ENCODE data around the gene WWOX.

Gene WWOX

GRCh38 chr16:78081341-78081740, 18.1 kb upstream of the WWOX start:
- no peak for DNase-seq
- Histone ChIP-seq H3K9ac (ENCODE audit: low read length) (no peak overlapping the region), H3K4me2 (ENCODE audit: low read depth, low read length) (no peak overlapping the region), H3K27me3 (replicated peaks; ENCODE audit: insufficient read depth, low read length) (no peaks in the 10 kb centered on the region), H3K9me2 (replicated peaks; ENCODE audit: insufficient read depth, low read length) (no peaks in the 10 kb centered on the region), H3K79me2 (ENCODE audit: low read length) (no peaks in the 10 kb centered on the region), H3K4me3 (ENCODE audit: low read length) (no peak overlapping the region), H3K27ac (ENCODE audit: low read length) (no peak overlapping the region), H3K9me3 (replicated peaks; ENCODE audit: insufficient read depth, low read length) (no peaks in the 10 kb centered on the region), H4K20me1 (ENCODE audit: insufficient read depth, low read length) (no peaks in the 10 kb centered on the region), H3F3A (ENCODE audit: insufficient read depth, low read length) (no peaks in the 10 kb centered on the region), H3K4me1 (ENCODE audit: low read length) (no peaks in the 10 kb centered on the region), H2AFZ (ENCODE audit: low read length) (no peak overlapping the region), H3K36me3 (replicated peaks; ENCODE audit: insufficient read depth, low read length) (no peaks in the 10 kb centered on the region)
- TF ChIP-seq EZH2phosphoT487 (IDR thresholded peaks at IDR 0.05; ENCODE audit: low read length) (no peak), EZH2 (optimal IDR thresholded peaks at IDR 0.05; ENCODE audit: low read depth, low read length) (no peak), CTCF (IDR thresholded peaks at IDR 0.05; ENCODE audit: low read length) (no peak)

DNA sequence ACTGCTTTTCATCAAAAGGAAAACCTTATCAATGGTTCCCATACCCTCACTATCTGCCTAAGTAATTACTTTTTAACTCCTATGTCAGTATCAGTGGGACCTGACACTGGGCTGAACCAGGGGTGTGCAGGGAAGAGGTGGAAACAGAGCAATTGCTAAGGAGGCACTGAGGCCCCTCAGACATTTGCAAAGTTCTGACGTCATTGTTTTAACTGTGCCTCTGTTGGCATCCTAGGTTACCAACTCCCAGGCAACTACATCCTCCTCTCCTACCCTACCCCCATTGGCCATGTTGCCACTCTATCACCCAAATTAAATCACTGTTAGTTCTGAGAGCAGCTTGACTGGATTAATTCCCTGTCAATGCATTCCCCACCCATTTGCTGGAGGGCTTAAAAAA, 8.0 kb upstream of the WWOX start:
- H3K27me3 ChIP-seq (replicated peaks; ENCODE audit: insufficient read depth, low read length), result no peaks in the 10 kb centered on the region
- H3K4me2 ChIP-seq (ENCODE audit: low read depth, low read length), result no peak overlapping the region
- no peak overlapping the region for H3K9ac ChIP-seq (ENCODE audit: low read length)
- H3K36me3 ChIP-seq (replicated peaks; ENCODE audit: insufficient read depth, low read length), result no peaks in the 10 kb centered on the region
- H3K4me3 ChIP-seq (ENCODE audit: low read length), result no peak overlapping the region
- no peaks in the 10 kb centered on the region for H4K20me1 ChIP-seq (ENCODE audit: insufficient read depth, low read length)
- H3F3A ChIP-seq (ENCODE audit: insufficient read depth, low read length), result no peaks in the 10 kb centered on the region
- H3K79me2 ChIP-seq (ENCODE audit: low read length), result no peaks in the 10 kb centered on the region
- TF ChIP-seq EZH2phosphoT487 (IDR thresholded peaks at IDR 0.05; ENCODE audit: low read length) (no peak), CTCF (IDR thresholded peaks at IDR 0.05; ENCODE audit: low read length) (no peak), EZH2 (optimal IDR thresholded peaks at IDR 0.05; ENCODE audit: low read depth, low read length) (no peak)
- no peak overlapping the region for H3K27ac ChIP-seq (ENCODE audit: low read length)
- no peaks in the 10 kb centered on the region for H3K9me2 ChIP-seq (replicated peaks; ENCODE audit: insufficient read depth, low read length)
- no peak for DNase-seq
- H3K9me3 ChIP-seq (replicated peaks; ENCODE audit: insufficient read depth, low read length), result no peaks in the 10 kb centered on the region
- H2AFZ ChIP-seq (ENCODE audit: low read length), result no peak overlapping the region
- no peaks in the 10 kb centered on the region for H3K4me1 ChIP-seq (ENCODE audit: low read length)

DNA sequence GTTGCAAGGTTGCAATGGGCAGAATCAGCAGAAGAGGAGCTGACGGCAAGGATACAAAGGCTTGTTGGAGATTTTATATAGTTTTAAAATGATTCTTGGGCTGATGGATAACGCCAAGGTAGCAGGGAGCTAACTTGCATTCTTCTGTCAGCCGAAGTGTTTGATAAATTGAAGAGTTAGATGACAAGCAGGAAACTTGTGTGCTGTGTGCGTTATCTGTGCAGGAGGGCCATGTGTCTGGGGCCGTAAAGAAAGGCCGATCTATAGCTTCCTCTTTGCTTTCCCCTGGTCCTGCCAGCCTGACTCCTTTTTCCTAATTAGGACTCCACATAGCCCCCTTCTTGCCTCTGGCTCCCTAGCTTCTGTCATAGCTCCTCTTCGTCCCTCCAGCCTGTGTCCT, 6.7 kb upstream of the WWOX start:
- Histone ChIP-seq H3K27me3 (replicated peaks; ENCODE audit: insufficient read depth, low read length) (no peaks in the 10 kb centered on the region), H4K20me1 (ENCODE audit: insufficient read depth, low read length) (no peaks in the 10 kb centered on the region), H2AFZ (ENCODE audit: low read length) (no peak overlapping the region), H3K9me3 (replicated peaks; ENCODE audit: insufficient read depth, low read length) (no peaks in the 10 kb centered on the region), H3K4me1 (ENCODE audit: low read length) (no peaks in the 10 kb centered on the region), H3K9me2 (replicated peaks; ENCODE audit: insufficient read depth, low read length) (no peaks in the 10 kb centered on the region), H3F3A (ENCODE audit: insufficient read depth, low read length) (no peaks in the 10 kb centered on the region), H3K9ac (ENCODE audit: low read length) (no peak overlapping the region), H3K36me3 (replicated peaks; ENCODE audit: insufficient read depth, low read length) (no peaks in the 10 kb centered on the region), H3K27ac (ENCODE audit: low read length) (no peak overlapping the region), H3K4me3 (ENCODE audit: low read length) (no peak overlapping the region), H3K79me2 (ENCODE audit: low read length) (no peaks in the 10 kb centered on the region), H3K4me2 (ENCODE audit: low read depth, low read length) (no peak overlapping the region)
- DNase-seq, result no peak
- TF ChIP-seq EZH2 (optimal IDR thresholded peaks at IDR 0.05; ENCODE audit: low read depth, low read length), result no peak
- no peak for TF ChIP-seq EZH2phosphoT487 (IDR thresholded peaks at IDR 0.05; ENCODE audit: low read length)
- TF ChIP-seq CTCF (IDR thresholded peaks at IDR 0.05; ENCODE audit: low read length), result no peak

Measured in MM.1S (cell line).